GM23338 (cell line): ENCODE measurements around the gene SYT12. TPM values are rescaled to one million over a fixed set of nuclear protein-coding genes. Genes with fewer than 3 reads are reported as not detected.

Source experiments
- ATAC-seq: fragments of 200-7000 bp; cut with Tn5 transposase; 3 replicates; pipeline ENCODE4 v1.9.1; 2020
- DNase-seq: peaks from one replicate; pipeline ENCODE4 v3.0.0-alpha.2; 2015; ENCODE audit warnings: low spot score
- H2AFZ ChIP-seq: fragments of 200-600 bp; sonication (generic); 2 replicates; pipeline ENCODE4 v1.8.0; 2016; ENCODE audit warnings: antibody characterized with exemption, mild to moderate bottlenecking, moderate library complexity
- H3F3A ChIP-seq: fragments of 200-600 bp; sonication (generic); replicated peaks from 2 replicates; pipeline ENCODE4 v1.8.0; 2017; ENCODE audit warnings: antibody characterized with exemption, mixed run types, low read depth
- H3K27ac ChIP-seq: fragments of 200-600 bp; sonication (generic); 2 replicates; pipeline ENCODE4 v1.6.1; 2016; ENCODE audit warnings: low read depth
- H3K27me3 ChIP-seq: fragments of 200-600 bp; sonication (generic); 2 replicates; pipeline ENCODE4 v1.8.0; 2016; ENCODE audit warnings: mild to moderate bottlenecking, mixed run types, moderate library complexity; ENCODE audit not compliant: insufficient read depth
- H3K36me3 ChIP-seq: fragments of 200-600 bp; sonication (generic); 2 replicates; pipeline ENCODE4 v1.8.0; 2016; ENCODE audit warnings: mild to moderate bottlenecking; ENCODE audit not compliant: insufficient read depth
- H3K4me1 ChIP-seq: fragments of 200-600 bp; sonication (generic); 2 replicates; pipeline ENCODE4 v1.8.0; 2016; ENCODE audit warnings: mild to moderate bottlenecking, moderate library complexity; ENCODE audit not compliant: insufficient read depth
- H3K4me2 ChIP-seq: fragments of 200-600 bp; sonication (generic); 2 replicates; pipeline ENCODE4 v1.7.1; 2017; ENCODE audit warnings: mixed run types
- H3K4me3 ChIP-seq: fragments of 200-600 bp; sonication (generic); 2 replicates; pipeline ENCODE4 v1.6.1; 2016; ENCODE audit warnings: mixed run types
- H3K79me2 ChIP-seq: fragments of 200-600 bp; sonication (generic); replicated peaks from 2 replicates; pipeline ENCODE4 v1.8.0; 2017; ENCODE audit warnings: mild to moderate bottlenecking; ENCODE audit not compliant: insufficient read depth
- H3K9me2 ChIP-seq: fragments of 200-600 bp; sonication (generic); 2 replicates; pipeline ENCODE4 v1.8.0; 2017; ENCODE audit not compliant: insufficient read depth
- H4K20me1 ChIP-seq: fragments of 200-600 bp; sonication (generic); replicated peaks from 2 replicates; pipeline ENCODE4 v1.8.0; 2017; ENCODE audit warnings: mild to moderate bottlenecking; ENCODE audit not compliant: insufficient read depth
- H3K27ac Mint-ChIP-seq: 2 replicates; pipeline ENCODE4 v1.8.0; 2020; ENCODE audit warnings: inconsistent platforms, mild to moderate bottlenecking, moderate library complexity, mixed read lengths
- H3K27me3 Mint-ChIP-seq: 3 replicates; pipeline ENCODE4 v1.8.0; 2022; ENCODE audit warnings: low read depth, mild to moderate bottlenecking, moderate library complexity, mixed read lengths, inconsistent platforms; ENCODE audit not compliant: insufficient read depth, poor library complexity
- H3K36me3 Mint-ChIP-seq: 3 replicates; pipeline ENCODE4 v1.8.0; 2021; ENCODE audit warnings: low read depth, mild to moderate bottlenecking, inconsistent platforms, moderate library complexity, mixed read lengths
- H3K4me1 Mint-ChIP-seq: 3 replicates; pipeline ENCODE4 v1.8.0; 2020; ENCODE audit warnings: mild to moderate bottlenecking, inconsistent platforms, mixed read lengths
- H3K4me3 Mint-ChIP-seq: 3 replicates; pipeline ENCODE4 v1.8.0; 2021; ENCODE audit warnings: moderate library complexity, mild to moderate bottlenecking, inconsistent platforms, mixed read lengths
- H3K9me3 Mint-ChIP-seq: 3 replicates; pipeline ENCODE4 v1.8.0; 2020; ENCODE audit warnings: moderate library complexity, mild to moderate bottlenecking, inconsistent platforms, mixed read lengths
- CREB1 ChIP-seq: fragments of 250-450 bp; sonication (Bioruptor Pico); IDR thresholded peaks from 2 replicates; pipeline ENCODE4 v1.5.0; 2020; ENCODE audit warnings: low read depth, mild to moderate bottlenecking, moderate library complexity
- CTCF ChIP-seq, 2 experiments: fragments of 200-600 bp in 1 of 2; sonication (generic) in 1 of 2; conservative IDR thresholded peaks; 2 replicates each; pipeline versions ENCODE4 v1.5.1 to v1.6.1; 2016 to 2017; ENCODE audit warnings: antibody characterized with exemption in 2 of 2, low read depth in 2 of 2, mild to moderate bottlenecking in 2 of 2, moderate library complexity in 1 of 2
- ETS1 ChIP-seq: IDR thresholded peaks from 2 replicates; pipeline ENCODE4 v1.6.1; 2016; ENCODE audit warnings: antibody characterized with exemption
- EZH2 ChIP-seq: fragments of 200-600 bp; sonication (generic); IDR thresholded peaks from one replicate; pipeline ENCODE4 v1.8.0; 2017; ENCODE audit warnings: antibody characterized with exemption, mild to moderate bottlenecking, low read depth; ENCODE audit not compliant: unreplicated experiment
- EZH2phosphoT487 ChIP-seq: fragments of 200-600 bp; sonication (generic); IDR thresholded peaks from one replicate; pipeline ENCODE4 v1.8.1; 2018; ENCODE audit warnings: antibody characterized with exemption; ENCODE audit not compliant: unreplicated experiment
- JUNB ChIP-seq: IDR thresholded peaks from one replicate; pipeline ENCODE4 v1.6.1; 2016; ENCODE audit warnings: antibody characterized with exemption; ENCODE audit not compliant: unreplicated experiment
- NANOG ChIP-seq: IDR thresholded peaks from 2 replicates; pipeline ENCODE4 v1.6.1; 2016; ENCODE audit warnings: antibody characterized with exemption, borderline replicate concordance
- POLR2AphosphoS5 ChIP-seq: IDR thresholded peaks from 2 replicates; pipeline ENCODE4 v1.6.1; 2016; ENCODE audit warnings: antibody characterized with exemption, low read depth
- STAT1 ChIP-seq: IDR thresholded peaks from one replicate; pipeline ENCODE4 v1.6.1; 2016; ENCODE audit warnings: antibody characterized with exemption; ENCODE audit not compliant: unreplicated experiment
- ZNF114 ChIP-seq: fragments of 250-450 bp; sonication (Bioruptor Pico); IDR thresholded peaks from 2 replicates; pipeline ENCODE4 v1.5.0; 2020; ENCODE audit warnings: mild to moderate bottlenecking, moderate library complexity
- ZNF331 ChIP-seq: fragments of 250-450 bp; sonication (Bioruptor Pico); IDR thresholded peaks from 2 replicates; pipeline ENCODE4 v1.5.0; 2020; ENCODE audit warnings: low read depth, mild to moderate bottlenecking, moderate library complexity
- ZNF462 ChIP-seq: fragments of 250-450 bp; sonication (Bioruptor Pico); IDR thresholded peaks from 2 replicates; pipeline ENCODE4 v1.5.0; 2020; ENCODE audit warnings: mild to moderate bottlenecking, moderate library complexity
- polyA plus RNA-seq: library from polyadenylated mRNA; unstranded; fragments of >200 nt; fragmentation: Nextera tagmentation; extraction: Ambion mirVana; gene quantifications from 2 replicates; pipeline ENCODE4 v1.2.1, GENCODE V29; 2016
- total RNA-seq: library from RNA; depleted of rRNA; stranded (reverse); fragments of >200 nt; shearing (Covaris generic); gene quantifications from 2 replicates; pipeline ENCODE4 v1.2.3, GENCODE V29; 2014
- TF ChIP-seq, protein P1 (sequence below): IDR thresholded peaks from one replicate; pipeline ENCODE4 v1.6.1; 2018; ENCODE audit warnings: antibody characterized with exemption; ENCODE audit not compliant: unreplicated experiment

Gene SYT12
- total and polyA plus RNA-seq, 2 experiments from 2014 or later: 0.92 to 2.5 TPM

DNA sequence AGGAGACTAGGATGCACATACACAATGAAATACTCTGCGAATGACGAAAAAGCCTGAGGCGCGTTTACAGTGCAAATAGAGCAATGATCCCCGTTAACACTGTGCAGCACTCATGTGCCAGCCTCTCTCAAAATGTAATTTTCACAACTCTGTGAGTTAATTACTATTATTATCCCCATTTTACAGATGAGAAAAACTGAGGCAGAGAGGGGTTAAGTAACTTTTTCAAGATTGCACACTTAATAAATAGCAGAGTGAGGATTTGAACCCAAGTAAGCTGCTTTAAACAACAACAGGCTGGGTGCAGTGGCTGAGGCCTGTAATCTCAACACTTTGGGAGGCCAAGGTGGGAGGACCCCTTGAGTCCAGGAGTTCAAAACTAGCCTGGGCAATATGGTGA, 21.6 kb upstream of the SYT12 start:
- no peaks in the 10 kb centered on the region for H3K9me2 ChIP-seq
- H3K4me2 ChIP-seq: no peak overlapping the region
- no peaks in the 10 kb centered on the region for H4K20me1 ChIP-seq
- no peaks in the 10 kb centered on the region for H3K27me3 ChIP-seq
- DNase-seq (no peak), ATAC-seq (no peak)
- H3K79me2 ChIP-seq: no peaks in the 10 kb centered on the region
- H2AFZ ChIP-seq: no peak overlapping the region
- peaks cover 13% of the 10 kb centered on the region for H3K27me3 Mint-ChIP-seq
- no peaks in the 10 kb centered on the region for H3K36me3 Mint-ChIP-seq
- peaks cover 22% of the 10 kb centered on the region for H3K4me1 ChIP-seq
- peaks cover 6% of the 10 kb centered on the region; the same call in 1 of the 2 replicates for H3F3A ChIP-seq
- no peaks in the 10 kb centered on the region for H3K36me3 ChIP-seq
- H3K9me3 Mint-ChIP-seq: no peaks in the 10 kb centered on the region
- no peak overlapping the region for H3K4me3 Mint-ChIP-seq
- no peak overlapping the region for H3K27ac ChIP-seq
- no peak overlapping the region for H3K4me3 ChIP-seq
- no peak overlapping the region for H3K27ac Mint-ChIP-seq
- TF ChIP-seq, protein P1, sequence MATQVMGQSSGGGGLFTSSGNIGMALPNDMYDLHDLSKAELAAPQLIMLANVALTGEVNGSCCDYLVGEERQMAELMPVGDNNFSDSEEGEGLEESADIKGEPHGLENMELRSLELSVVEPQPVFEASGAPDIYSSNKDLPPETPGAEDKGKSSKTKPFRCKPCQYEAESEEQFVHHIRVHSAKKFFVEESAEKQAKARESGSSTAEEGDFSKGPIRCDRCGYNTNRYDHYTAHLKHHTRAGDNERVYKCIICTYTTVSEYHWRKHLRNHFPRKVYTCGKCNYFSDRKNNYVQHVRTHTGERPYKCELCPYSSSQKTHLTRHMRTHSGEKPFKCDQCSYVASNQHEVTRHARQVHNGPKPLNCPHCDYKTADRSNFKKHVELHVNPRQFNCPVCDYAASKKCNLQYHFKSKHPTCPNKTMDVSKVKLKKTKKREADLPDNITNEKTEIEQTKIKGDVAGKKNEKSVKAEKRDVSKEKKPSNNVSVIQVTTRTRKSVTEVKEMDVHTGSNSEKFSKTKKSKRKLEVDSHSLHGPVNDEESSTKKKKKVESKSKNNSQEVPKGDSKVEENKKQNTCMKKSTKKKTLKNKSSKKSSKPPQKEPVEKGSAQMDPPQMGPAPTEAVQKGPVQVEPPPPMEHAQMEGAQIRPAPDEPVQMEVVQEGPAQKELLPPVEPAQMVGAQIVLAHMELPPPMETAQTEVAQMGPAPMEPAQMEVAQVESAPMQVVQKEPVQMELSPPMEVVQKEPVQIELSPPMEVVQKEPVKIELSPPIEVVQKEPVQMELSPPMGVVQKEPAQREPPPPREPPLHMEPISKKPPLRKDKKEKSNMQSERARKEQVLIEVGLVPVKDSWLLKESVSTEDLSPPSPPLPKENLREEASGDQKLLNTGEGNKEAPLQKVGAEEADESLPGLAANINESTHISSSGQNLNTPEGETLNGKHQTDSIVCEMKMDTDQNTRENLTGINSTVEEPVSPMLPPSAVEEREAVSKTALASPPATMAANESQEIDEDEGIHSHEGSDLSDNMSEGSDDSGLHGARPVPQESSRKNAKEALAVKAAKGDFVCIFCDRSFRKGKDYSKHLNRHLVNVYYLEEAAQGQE: no peak
- no peak for TF ChIP-seq CTCF (conservative IDR thresholded peaks at IDR 0.05; ENCODE audit: low read depth in 2 of 2)
- TF ChIP-seq ZNF462 (CRISPR knock-in tag): no peak
- no peak for TF ChIP-seq JUNB
- no peak for TF ChIP-seq ETS1
- no peak for TF ChIP-seq EZH2phosphoT487
- TF ChIP-seq ZNF114 (CRISPR knock-in tag): no peak
- TF ChIP-seq STAT1: no peak
- TF ChIP-seq CREB1 (CRISPR knock-in tag): no peak
- TF ChIP-seq EZH2: no peak
- TF ChIP-seq NANOG: no peak
- TF ChIP-seq ZNF331 (CRISPR knock-in tag): no peak
- no peak for TF ChIP-seq POLR2AphosphoS5
- peaks cover 21% of the 10 kb centered on the region for H3K4me1 Mint-ChIP-seq
